ENCODE measurements around the gene SLC24A4.

Gene SLC24A4

DNA sequence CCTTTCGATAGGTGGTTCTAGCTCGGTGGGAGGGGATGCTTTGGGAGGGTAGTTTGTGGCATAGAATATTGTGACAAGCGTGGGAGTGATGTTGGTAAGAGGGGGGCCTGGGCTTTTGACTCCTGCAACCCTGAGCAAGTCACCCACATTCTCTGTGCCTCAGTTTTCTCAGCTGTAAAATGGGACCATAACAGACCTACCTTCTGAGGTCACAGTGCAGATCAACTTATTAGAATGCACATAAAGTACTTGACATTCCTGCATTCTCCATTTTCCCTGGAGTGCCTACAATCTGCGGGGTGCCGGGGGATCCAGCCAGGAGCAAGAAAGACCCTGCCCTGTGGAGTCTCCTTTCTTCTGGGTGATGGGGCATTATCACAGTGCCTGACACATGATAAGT is 63.2 kb downstream of the SLC24A4 start (continued):
- TF ChIP-seq PBX3 (CRISPR knock-in tag; IDR thresholded peaks at IDR 0.05): no peak

GRCh38 chr14:92386637-92387036 is 63.7 kb downstream of the SLC24A4 start:
- H3K4me1 ChIP-seq (ENCODE audit: control insufficient read depth, insufficient read depth, low read length): no peaks in the 10 kb centered on the region
- no peaks in the 10 kb centered on the region for H3K9me3 ChIP-seq (ENCODE audit: control insufficient read depth, insufficient read depth, low read depth, low read length)
- POLR2A ChIA-PET: no interaction called here
- CTCF ChIA-PET: no interaction called here
- no peak overlapping the region for H3K27ac ChIP-seq (ENCODE audit: extremely low read depth, low read depth, low read length)
- no peak overlapping the region for H3K4me3 ChIP-seq (ENCODE audit: low read depth, low read length)
- no peaks in the 10 kb centered on the region for H3K36me3 ChIP-seq (ENCODE audit: control insufficient read depth in 2 of 2, insufficient read depth in 1 of 2, low read length in 2 of 2)
- TF ChIP-seq FEZF1 (tag by site-specific recombination; IDR thresholded peaks at IDR 0.05) (no peak), ZNF335 (tag by site-specific recombination; conservative IDR thresholded peaks at IDR 0.05) (no peak), PRDM6 (tag by site-specific recombination; IDR thresholded peaks at IDR 0.05) (no peak), EGR2 (tag by site-specific recombination; IDR thresholded peaks at IDR 0.05; ENCODE audit: low read depth) (no peak), ZNF670 (tag by site-specific recombination; IDR thresholded peaks at IDR 0.05; ENCODE audit: low read depth) (no peak), PBX3 (CRISPR knock-in tag; IDR thresholded peaks at IDR 0.05) (no peak), ZNF140 (tag by site-specific recombination; IDR thresholded peaks at IDR 0.05) (no peak), SP7 (tag by site-specific recombination; IDR thresholded peaks at IDR 0.05) (no peak)
- TF ChIP-seq, protein P1, sequence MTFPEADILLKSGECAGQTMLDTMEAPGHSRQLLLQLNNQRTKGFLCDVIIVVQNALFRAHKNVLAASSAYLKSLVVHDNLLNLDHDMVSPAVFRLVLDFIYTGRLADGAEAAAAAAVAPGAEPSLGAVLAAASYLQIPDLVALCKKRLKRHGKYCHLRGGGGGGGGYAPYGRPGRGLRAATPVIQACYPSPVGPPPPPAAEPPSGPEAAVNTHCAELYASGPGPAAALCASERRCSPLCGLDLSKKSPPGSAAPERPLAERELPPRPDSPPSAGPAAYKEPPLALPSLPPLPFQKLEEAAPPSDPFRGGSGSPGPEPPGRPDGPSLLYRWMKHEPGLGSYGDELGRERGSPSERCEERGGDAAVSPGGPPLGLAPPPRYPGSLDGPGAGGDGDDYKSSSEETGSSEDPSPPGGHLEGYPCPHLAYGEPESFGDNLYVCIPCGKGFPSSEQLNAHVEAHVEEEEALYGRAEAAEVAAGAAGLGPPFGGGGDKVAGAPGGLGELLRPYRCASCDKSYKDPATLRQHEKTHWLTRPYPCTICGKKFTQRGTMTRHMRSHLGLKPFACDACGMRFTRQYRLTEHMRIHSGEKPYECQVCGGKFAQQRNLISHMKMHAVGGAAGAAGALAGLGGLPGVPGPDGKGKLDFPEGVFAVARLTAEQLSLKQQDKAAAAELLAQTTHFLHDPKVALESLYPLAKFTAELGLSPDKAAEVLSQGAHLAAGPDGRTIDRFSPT (tag by site-specific recombination; IDR thresholded peaks at IDR 0.05): no peak
- TF ChIP-seq, protein P2, sequence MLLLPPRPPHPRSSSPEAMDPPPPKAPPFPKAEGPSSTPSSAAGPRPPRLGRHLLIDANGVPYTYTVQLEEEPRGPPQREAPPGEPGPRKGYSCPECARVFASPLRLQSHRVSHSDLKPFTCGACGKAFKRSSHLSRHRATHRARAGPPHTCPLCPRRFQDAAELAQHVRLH (tag by site-specific recombination; IDR thresholded peaks at IDR 0.05): no peak

- Histone ChIP-seq H3K36me3 (ENCODE audit: control insufficient read depth in 2 of 2, insufficient read depth in 1 of 2, low read length in 2 of 2) (no peaks in the 10 kb centered on the region), H3K4me1 (ENCODE audit: control insufficient read depth, insufficient read depth, low read length) (no peaks in the 10 kb centered on the region), H3K27ac (ENCODE audit: extremely low read depth, low read depth, low read length) (no peak overlapping the region), H3K9me3 (ENCODE audit: control insufficient read depth, insufficient read depth, low read depth, low read length) (no peaks in the 10 kb centered on the region), H3K4me3 (ENCODE audit: low read depth, low read length) (no peak overlapping the region)
- CTCF ChIA-PET: no interaction called here
- POLR2A ChIA-PET: no interaction called here
- TF ChIP-seq ZNF677 (tag by site-specific recombination; IDR thresholded peaks at IDR 0.05) (no peak), ZNF19 (tag by site-specific recombination; IDR thresholded peaks at IDR 0.05; ENCODE audit: low read depth) (no peak), ZNF174 (tag by site-specific recombination; IDR thresholded peaks at IDR 0.05) (no peak), ZNF211 (tag by site-specific recombination; IDR thresholded peaks at IDR 0.05; ENCODE audit: low read depth) (no peak), ZNF23 (tag by site-specific recombination; IDR thresholded peaks at IDR 0.05; ENCODE audit: borderline replicate concordance) (no peak), ZNF148 (tag by site-specific recombination; IDR thresholded peaks at IDR 0.05; ENCODE audit: borderline replicate concordance) (no peak), SALL2 (tag by site-specific recombination; IDR thresholded peaks at IDR 0.05; ENCODE audit: borderline replicate concordance) (no peak), KLF8 (tag by site-specific recombination; IDR thresholded peaks at IDR 0.05) (no peak), GLIS1 (tag by site-specific recombination; IDR thresholded peaks at IDR 0.05) (no peak), ZNF571 (tag by site-specific recombination; IDR thresholded peaks at IDR 0.05) (no peak), SETDB1 (IDR thresholded peaks at IDR 0.05; ENCODE audit: insufficient read length, low read length) (no peak), ZNF626 (tag by site-specific recombination; IDR thresholded peaks at IDR 0.05) (no peak), ZNF266 (tag by site-specific recombination; IDR thresholded peaks at IDR 0.05; ENCODE audit: low read depth) (no peak), ZNF112 (tag by site-specific recombination; IDR thresholded peaks at IDR 0.05) (no peak), REPIN1 (tag by site-specific recombination; IDR thresholded peaks at IDR 0.05; ENCODE audit: low read depth) (no peak), MYNN (tag by site-specific recombination; IDR thresholded peaks at IDR 0.05; ENCODE audit: borderline replicate concordance) (no peak)
Measured at GRCh38 chr14:92387578-92387977, 64.6 kb downstream of the SLC24A4 start.

Measured in HEK293 (cell line).